ENCODE data around the gene RMRP. TPM values are rescaled to one million over a fixed set of nuclear protein-coding genes. Genes with fewer than 3 reads are reported as not detected.

RMRP gene
- total RNA-seq, 4 donors from 2014 or later = 649 to 2,915 (median 1,530) TPM

DNA sequence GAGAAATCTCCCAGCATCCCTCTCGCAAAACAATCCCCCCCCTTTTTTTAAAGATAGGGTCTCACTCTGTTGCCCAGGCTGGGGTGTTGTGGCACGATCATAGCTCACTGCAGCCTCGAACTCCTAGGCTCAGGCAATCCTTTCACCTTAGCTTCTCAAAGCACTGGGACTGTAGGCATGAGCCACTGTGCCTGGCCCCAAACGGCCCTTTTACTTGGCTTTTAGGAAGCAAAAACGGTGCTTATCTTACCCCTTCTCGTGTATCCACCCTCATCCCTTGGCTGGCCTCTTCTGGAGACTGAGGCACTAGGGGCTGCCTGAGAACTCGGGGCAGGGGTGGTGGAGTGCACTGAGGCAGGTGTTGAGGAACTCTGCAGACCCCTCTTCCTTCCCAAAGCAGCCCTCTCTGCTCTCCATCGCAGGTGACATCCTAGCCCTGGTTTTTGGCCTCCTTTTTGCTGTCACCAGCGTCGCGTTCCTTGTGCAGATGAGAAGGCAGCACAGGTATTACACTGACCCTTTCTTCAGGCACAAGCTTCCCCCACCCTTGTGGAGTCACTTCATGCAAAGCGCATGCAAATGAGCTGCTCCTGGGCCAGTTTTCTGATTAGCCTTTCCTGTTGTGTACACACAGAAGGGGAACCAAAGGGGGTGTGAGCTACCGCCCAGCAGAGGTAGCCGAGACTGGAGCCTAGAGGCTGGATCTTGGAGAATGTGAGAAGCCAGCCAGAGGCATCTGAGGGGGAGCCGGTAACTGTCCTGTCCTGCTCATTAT lies 22.7 kb upstream of the RMRP start:
- Histone ChIP-seq H3K27ac (no peak overlapping the region), H3K36me3 (peaks cover 0 to 40% (median 0%) of the 10 kb centered on the region in 3 donors), H3K9me3 (no peaks in the 10 kb centered on the region), H3K4me1 (peaks cover 0 to 21% (median 7%) of the 10 kb centered on the region in 4 donors), H3K4me3 (no peak overlapping the region), H3K27me3 (no peaks in the 10 kb centered on the region)
- 52 to 54% methylated on average over 15 of the region's 15 CpGs for WGBS, 2 donors
- no peak for TF ChIP-seq EP300 (IDR thresholded peaks at IDR 0.05)
- no peak for TF ChIP-seq POLR2A (IDR thresholded peaks at IDR 0.05)
- TF ChIP-seq, protein P1, sequence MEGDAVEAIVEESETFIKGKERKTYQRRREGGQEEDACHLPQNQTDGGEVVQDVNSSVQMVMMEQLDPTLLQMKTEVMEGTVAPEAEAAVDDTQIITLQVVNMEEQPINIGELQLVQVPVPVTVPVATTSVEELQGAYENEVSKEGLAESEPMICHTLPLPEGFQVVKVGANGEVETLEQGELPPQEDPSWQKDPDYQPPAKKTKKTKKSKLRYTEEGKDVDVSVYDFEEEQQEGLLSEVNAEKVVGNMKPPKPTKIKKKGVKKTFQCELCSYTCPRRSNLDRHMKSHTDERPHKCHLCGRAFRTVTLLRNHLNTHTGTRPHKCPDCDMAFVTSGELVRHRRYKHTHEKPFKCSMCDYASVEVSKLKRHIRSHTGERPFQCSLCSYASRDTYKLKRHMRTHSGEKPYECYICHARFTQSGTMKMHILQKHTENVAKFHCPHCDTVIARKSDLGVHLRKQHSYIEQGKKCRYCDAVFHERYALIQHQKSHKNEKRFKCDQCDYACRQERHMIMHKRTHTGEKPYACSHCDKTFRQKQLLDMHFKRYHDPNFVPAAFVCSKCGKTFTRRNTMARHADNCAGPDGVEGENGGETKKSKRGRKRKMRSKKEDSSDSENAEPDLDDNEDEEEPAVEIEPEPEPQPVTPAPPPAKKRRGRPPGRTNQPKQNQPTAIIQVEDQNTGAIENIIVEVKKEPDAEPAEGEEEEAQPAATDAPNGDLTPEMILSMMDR (IDR thresholded peaks at IDR 0.05) = no peak
- DNase-seq (ENCODE audit: low spot score in 2 of 2) = no peak

DNA sequence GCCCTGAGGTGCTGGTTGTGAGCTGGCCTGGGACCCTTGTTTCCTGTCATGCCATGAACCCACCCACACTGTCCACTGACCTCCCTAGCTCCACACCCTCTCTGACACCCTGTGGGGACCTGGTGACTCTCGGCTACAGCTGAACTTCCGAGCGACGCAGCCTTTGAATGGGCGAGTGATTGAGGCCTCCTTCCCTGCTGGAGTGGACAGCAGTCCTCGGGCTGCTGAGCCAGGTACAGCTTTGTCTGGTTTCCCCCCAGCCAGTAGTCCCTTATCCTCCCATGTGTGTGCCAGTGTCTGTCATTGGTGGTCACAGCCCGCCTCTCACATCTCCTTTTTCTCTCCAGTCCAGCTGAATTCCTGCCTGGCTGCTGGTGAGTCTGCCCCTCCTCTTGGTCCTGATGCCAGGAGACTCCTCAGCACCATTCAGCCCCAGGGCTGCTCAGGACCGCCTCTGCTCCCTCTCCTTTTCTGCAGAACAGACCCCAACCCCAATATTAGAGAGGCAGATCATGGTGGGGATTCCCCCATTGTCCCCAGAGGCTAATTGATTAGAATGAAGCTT lies 22.0 kb upstream of the RMRP start:
- Histone ChIP-seq H3K36me3 (peaks cover 0 to 33% (median 0%) of the 10 kb centered on the region in 3 donors), H3K27me3 (no peaks in the 10 kb centered on the region), H3K27ac (no peak overlapping the region), H3K9me3 (no peaks in the 10 kb centered on the region), H3K4me3 (no peak overlapping the region), H3K4me1 (peaks cover 0 to 20% (median 10%) of the 10 kb centered on the region in 4 donors)
- TF ChIP-seq EP300 (IDR thresholded peaks at IDR 0.05) (no peak), POLR2A (IDR thresholded peaks at IDR 0.05) (no peak)
- TF ChIP-seq, protein P1 (IDR thresholded peaks at IDR 0.05) = no peak
- WGBS, 2 donors = 80 to 85% methylated on average over 8 of the region's 8 CpGs
- no peak for DNase-seq (ENCODE audit: low spot score in 2 of 2)

DNA sequence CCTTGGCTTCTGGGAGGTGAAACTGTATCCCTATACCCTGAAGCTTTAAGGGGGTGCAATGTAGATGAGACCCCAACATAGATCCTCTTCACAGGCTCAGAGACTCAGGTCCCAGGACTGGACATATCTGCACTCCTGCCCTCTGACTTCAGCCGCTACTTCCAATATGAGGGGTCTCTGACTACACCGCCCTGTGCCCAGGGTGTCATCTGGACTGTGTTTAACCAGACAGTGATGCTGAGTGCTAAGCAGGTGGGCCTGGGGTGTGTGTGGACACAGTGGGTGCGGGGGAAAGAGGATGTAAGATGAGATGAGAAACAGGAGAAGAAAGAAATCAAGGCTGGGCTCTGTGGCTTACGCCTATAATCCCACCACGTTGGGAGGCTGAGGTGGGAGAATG lies 21.3 kb upstream of the RMRP start:
- 90 to 92% methylated on average over 5 of the region's 5 CpGs for WGBS, 2 donors
- Histone ChIP-seq H3K36me3 (peaks cover 0 to 26% (median 0%) of the 10 kb centered on the region in 3 donors), H3K4me1 (peaks cover 0 to 16% (median 10%) of the 10 kb centered on the region in 4 donors), H3K4me3 (no peak overlapping the region), H3K9me3 (no peaks in the 10 kb centered on the region), H3K27me3 (no peaks in the 10 kb centered on the region), H3K27ac (no peak overlapping the region)
- DNase-seq (ENCODE audit: low spot score in 2 of 2) = no peak
- TF ChIP-seq EP300 (IDR thresholded peaks at IDR 0.05) = no peak
- TF ChIP-seq POLR2A (IDR thresholded peaks at IDR 0.05) = no peak
- TF ChIP-seq, protein P1 (IDR thresholded peaks at IDR 0.05) = no peak

DNA sequence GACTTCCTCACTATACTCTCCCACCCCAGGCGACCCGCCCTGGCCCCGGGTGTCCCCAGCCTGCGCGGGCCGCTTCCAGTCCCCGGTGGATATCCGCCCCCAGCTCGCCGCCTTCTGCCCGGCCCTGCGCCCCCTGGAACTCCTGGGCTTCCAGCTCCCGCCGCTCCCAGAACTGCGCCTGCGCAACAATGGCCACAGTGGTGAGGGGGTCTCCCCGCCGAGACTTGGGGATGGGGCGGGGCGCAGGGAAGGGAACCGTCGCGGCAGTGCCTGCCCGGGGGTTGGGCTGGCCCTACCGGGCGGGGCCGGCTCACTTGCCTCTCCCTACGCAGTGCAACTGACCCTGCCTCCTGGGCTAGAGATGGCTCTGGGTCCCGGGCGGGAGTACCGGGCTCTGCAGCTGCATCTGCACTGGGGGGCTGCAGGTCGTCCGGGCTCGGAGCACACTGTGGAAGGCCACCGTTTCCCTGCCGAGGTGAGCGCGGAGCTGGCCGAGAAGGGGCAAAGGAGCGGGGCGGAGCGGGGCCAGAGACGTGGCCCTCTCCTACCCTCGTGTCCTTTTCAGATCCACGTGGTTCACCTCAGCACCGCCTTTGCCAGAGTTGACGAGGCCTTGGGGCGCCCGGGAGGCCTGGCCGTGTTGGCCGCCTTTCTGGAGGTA lies 18.0 kb upstream of the RMRP start:
- DNase-seq (ENCODE audit: low spot score in 2 of 2) = no peak
- TF ChIP-seq, protein P1 (IDR thresholded peaks at IDR 0.05) = no peak
- TF ChIP-seq EP300 (IDR thresholded peaks at IDR 0.05) = no peak
- no peak for TF ChIP-seq POLR2A (IDR thresholded peaks at IDR 0.05)
- Histone ChIP-seq H3K4me1 (peaks cover 0 to 16% (median 10%) of the 10 kb centered on the region in 4 donors), H3K36me3 (no peaks in the 10 kb centered on the region), H3K4me3 (peak overlapping the region; percentile 26 to 62 (median 48)), H3K9me3 (no peaks in the 10 kb centered on the region), H3K27ac (peak overlapping the region in 2 of 4 donors; percentile 47 to 52), H3K27me3 (no peaks in the 10 kb centered on the region)
- WGBS, 2 donors = 3 to 15% methylated on average over 13 to 38 of the region's 51 CpGs
